GM18502 (cell line): ENCODE data around the gene CCDC47.
A peak's percentile ranks its signal among the peaks of the same experiment; 100 is the strongest.
"Not testable (repeated sequence)": the region's sequence is repeated elsewhere in the genome, so short reads cannot be mapped to it uniquely, and the experiment has no call there.

Experiments used
- ATAC-seq: cut with Tn5 transposase; IDR thresholded peaks from one replicate; pipeline ENCODE4 v1.9.1; 2021; ENCODE audit warnings: mild to moderate bottlenecking; ENCODE audit not compliant: unreplicated experiment, poor library complexity

CCDC47 gene

GRCh38 chr17:63773272-63774140 is at the start of gene CCDC47:
TSS of gene CCDC47 (minus strand) at chr17:63773597. CDS start at chr17:63766175, 7,422 bp downstream.
- peak; percentile 82 for ATAC-seq

- no peak for ATAC-seq
Observed at GRCh38 chr17:63822537-63822936, 49.1 kb upstream of the CCDC47 start.

GRCh38 chr17:63821804-63822203 is 48.4 kb upstream of the CCDC47 start:
- no peak for ATAC-seq

- ATAC-seq = no peak
Observed at GRCh38 chr17:63820963-63821561, 47.7 kb upstream of the CCDC47 start.

- ATAC-seq = no peak
Observed at GRCh38 chr17:63819585-63820537, 46.5 kb upstream of the CCDC47 start.

- ATAC-seq = no peak
Observed at GRCh38 chr17:63819131-63819530, 45.7 kb upstream of the CCDC47 start.

- ATAC-seq = no peak
Observed at GRCh38 chr17:63817736-63818385, 44.5 kb upstream of the CCDC47 start.

GRCh38 chr17:63816669-63817068 is 43.3 kb upstream of the CCDC47 start:
- ATAC-seq = no peak

GRCh38 chr17:63816123-63816522 is 42.7 kb upstream of the CCDC47 start:
- no peak for ATAC-seq

GRCh38 chr17:63809970-63810369 is 36.6 kb upstream of the CCDC47 start:
- no peak for ATAC-seq

GRCh38 chr17:63805591-63805990 is 32.2 kb upstream of the CCDC47 start:
- ATAC-seq = no peak

- no peak for ATAC-seq
Observed at GRCh38 chr17:63804328-63804727, 30.9 kb upstream of the CCDC47 start.

GRCh38 chr17:63800783-63801182 is 27.4 kb upstream of the CCDC47 start:
- ATAC-seq = no peak

- no peak for ATAC-seq
Observed at GRCh38 chr17:63798572-63799106, 25.2 kb upstream of the CCDC47 start.

- ATAC-seq = not testable (repeated sequence)
Observed at GRCh38 chr17:63796375-63796774, 23.0 kb upstream of the CCDC47 start.

GRCh38 chr17:63792055-63792729 is 18.8 kb upstream of the CCDC47 start:
- no peak for ATAC-seq

- ATAC-seq = no peak
Observed at GRCh38 chr17:63790057-63790456, 16.7 kb upstream of the CCDC47 start.

- ATAC-seq = no peak
Observed at GRCh38 chr17:63786971-63787711, 13.7 kb upstream of the CCDC47 start.

GRCh38 chr17:63786117-63786516 is 12.7 kb upstream of the CCDC47 start:
- ATAC-seq = no peak
